Glomerular visceral epithelial cell (primary cell): ENCODE data around the gene PPP2R5C.
"Not testable (repeated sequence)": the region's sequence is repeated elsewhere in the genome, so short reads cannot be mapped to it uniquely, and the experiment has no call there.

ENCODE experiments used
- DNase-seq: peaks from one replicate; pipeline ENCODE4 v3.0.0-alpha.2; 2016; ENCODE audit errors: extremely low spot score

The PPP2R5C gene

GRCh38 chr14:101965770-101966722 lies 204.5 kb downstream of the PPP2R5C start:
- peak; percentile 26 for DNase-seq

- no peak for DNase-seq
Observed at GRCh38 chr14:101966742-101967141, 205.2 kb downstream of the PPP2R5C start.

- DNase-seq, result no peak
Observed at GRCh38 chr14:101968186-101968585, 206.7 kb downstream of the PPP2R5C start.

- no peak for DNase-seq
Observed at GRCh38 chr14:101969481-101969880, 208.0 kb downstream of the PPP2R5C start.

GRCh38 chr14:101970830-101971400 lies 209.4 kb downstream of the PPP2R5C start:
- no peak for DNase-seq

- not testable (repeated sequence) for DNase-seq
Observed at GRCh38 chr14:101971458-101971857, 209.9 kb downstream of the PPP2R5C start.

- DNase-seq, result peak; percentile 98
Observed at GRCh38 chr14:101972126-101972866, 210.8 kb downstream of the PPP2R5C start.

- DNase-seq, result no peak
Observed at GRCh38 chr14:101973356-101973755, 211.8 kb downstream of the PPP2R5C start.

GRCh38 chr14:101975231-101975630 lies 213.7 kb downstream of the PPP2R5C start:
- no peak for DNase-seq
